Omental fat pad (tissue), 4 donors: ENCODE measurements around the gene CHI3L1. TPM values are rescaled to one million over a fixed set of nuclear protein-coding genes. Genes with fewer than 3 reads are reported as not detected.
A peak's percentile ranks its signal among the peaks of the same experiment; 100 is the strongest.

Source experiments
- ATAC-seq: fragments of 150-250 bp; one replicate; pipeline ENCODE4 v1.9.1; 2016; ENCODE audit warnings: mild to moderate bottlenecking, moderate library complexity; ENCODE audit not compliant: low FRiP score
- DNase-seq: peaks from one replicate; pipeline ENCODE4 v3.0.0-alpha.2; 2019; ENCODE audit warnings: low spot score
- total RNA-seq, 4 donors: library from RNA; depleted of rRNA; stranded (reverse); fragments of >200 nt; gene quantifications; one replicate each; pipeline ENCODE4 v1.1.0, GENCODE V29; 2016
- TF ChIP-seq, protein P1 (sequence below), 3 donors: fragments of 450-650 bp; IDR thresholded peaks; one replicate each; pipeline ENCODE4 v1.5.1; 2016 to 2017; ENCODE audit warnings: antibody characterized with exemption in 3 of 3, mild to moderate bottlenecking in 3 of 3, moderate library complexity in 2 of 3

The CHI3L1 gene
- total RNA-seq, 4 donors from 2014 or later, result 0.47 to 338 (median 124) TPM

GRCh38 chr1:203223012-203223775, 36.7 kb upstream of the CHI3L1 start:
- DNase-seq, result no peak
- no peak for ATAC-seq

DNA sequence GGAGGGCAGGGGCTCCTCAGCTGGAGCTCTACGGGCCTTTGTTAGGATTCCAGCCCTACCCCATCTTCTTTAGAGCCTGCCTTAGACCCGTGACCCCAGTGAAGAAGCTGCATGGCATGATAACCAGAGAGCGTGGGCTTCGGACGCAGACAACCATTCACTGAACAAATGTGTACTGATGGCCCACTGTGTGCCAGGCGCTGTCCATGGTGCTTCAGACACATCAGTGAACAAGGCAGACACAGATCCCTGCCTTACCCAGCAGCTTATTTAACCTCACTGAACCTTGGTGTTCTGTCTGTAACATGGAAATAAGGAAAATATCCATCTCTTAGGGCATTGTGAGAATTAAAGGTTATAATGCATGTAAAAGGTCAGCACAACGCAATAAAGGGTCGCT, 33.4 kb upstream of the CHI3L1 start:
- no peak for ATAC-seq
- no peak for DNase-seq
- TF ChIP-seq, protein P1, sequence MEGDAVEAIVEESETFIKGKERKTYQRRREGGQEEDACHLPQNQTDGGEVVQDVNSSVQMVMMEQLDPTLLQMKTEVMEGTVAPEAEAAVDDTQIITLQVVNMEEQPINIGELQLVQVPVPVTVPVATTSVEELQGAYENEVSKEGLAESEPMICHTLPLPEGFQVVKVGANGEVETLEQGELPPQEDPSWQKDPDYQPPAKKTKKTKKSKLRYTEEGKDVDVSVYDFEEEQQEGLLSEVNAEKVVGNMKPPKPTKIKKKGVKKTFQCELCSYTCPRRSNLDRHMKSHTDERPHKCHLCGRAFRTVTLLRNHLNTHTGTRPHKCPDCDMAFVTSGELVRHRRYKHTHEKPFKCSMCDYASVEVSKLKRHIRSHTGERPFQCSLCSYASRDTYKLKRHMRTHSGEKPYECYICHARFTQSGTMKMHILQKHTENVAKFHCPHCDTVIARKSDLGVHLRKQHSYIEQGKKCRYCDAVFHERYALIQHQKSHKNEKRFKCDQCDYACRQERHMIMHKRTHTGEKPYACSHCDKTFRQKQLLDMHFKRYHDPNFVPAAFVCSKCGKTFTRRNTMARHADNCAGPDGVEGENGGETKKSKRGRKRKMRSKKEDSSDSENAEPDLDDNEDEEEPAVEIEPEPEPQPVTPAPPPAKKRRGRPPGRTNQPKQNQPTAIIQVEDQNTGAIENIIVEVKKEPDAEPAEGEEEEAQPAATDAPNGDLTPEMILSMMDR (IDR thresholded peaks at IDR 0.05), result no peak

More at GRCh38 chr1:203223012-203223775, 36.7 kb upstream of the CHI3L1 start:
- TF ChIP-seq, protein P1 (IDR thresholded peaks at IDR 0.05), result no peak

GRCh38 chr1:203219171-203219570, 32.7 kb upstream of the CHI3L1 start:
- no peak for DNase-seq
- TF ChIP-seq, protein P1 (IDR thresholded peaks at IDR 0.05), result no peak
- ATAC-seq, result no peak

- DNase-seq, result no peak
- TF ChIP-seq, protein P1 (IDR thresholded peaks at IDR 0.05), result no peak
- no peak for ATAC-seq
Observed at GRCh38 chr1:203217668-203218067, 31.2 kb upstream of the CHI3L1 start.

DNA sequence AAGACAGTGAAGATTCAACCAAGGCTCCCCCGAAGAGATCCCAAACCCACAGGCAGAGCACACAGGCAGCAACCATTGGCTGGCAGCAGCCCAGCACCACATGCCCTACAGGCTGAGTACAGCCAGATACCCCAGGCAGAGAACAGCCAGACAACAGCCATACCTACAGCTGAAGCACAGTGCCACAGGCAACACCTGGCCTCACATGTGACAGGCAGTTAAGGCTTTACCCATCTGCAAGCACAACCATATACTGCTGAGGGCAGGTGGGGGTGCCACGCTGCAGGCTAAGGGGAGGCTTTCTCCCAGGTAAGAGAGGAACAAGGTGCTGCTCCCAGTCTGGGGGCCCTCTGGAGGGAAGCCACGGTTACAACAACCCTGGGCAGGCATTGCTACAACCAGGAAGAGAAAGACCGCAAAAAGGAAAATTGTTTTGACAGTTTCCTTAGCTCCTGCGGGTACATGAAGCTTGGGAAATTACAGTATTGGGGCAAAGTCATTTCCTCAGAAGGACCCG, 30.7 kb upstream of the CHI3L1 start:
- TF ChIP-seq, protein P1 (IDR thresholded peaks at IDR 0.05), result no peak
- no peak for DNase-seq
- no peak for ATAC-seq

- DNase-seq (no peak), ATAC-seq (no peak)
- TF ChIP-seq, protein P1 (IDR thresholded peaks at IDR 0.05), result peak in 1 of 3 donors; percentile 73
Observed at GRCh38 chr1:203216274-203217138, 30.0 kb upstream of the CHI3L1 start.
